Ascending aorta (tissue), 2 donors: Measurements from ENCODE around the gene TMEM132C. TPM values are rescaled to one million over a fixed set of nuclear protein-coding genes. Genes with fewer than 3 reads are reported as not detected.
"Not testable (repeated sequence)": the region's sequence is repeated elsewhere in the genome, so short reads cannot be mapped to it uniquely, and the experiment has no call there.

ENCODE experiments used
- DNase-seq, 2 donors: peaks; one replicate each; pipeline ENCODE4 v3.0.0-alpha.2; 2019; ENCODE audit warnings: low spot score in 2 of 2
- H3K27ac ChIP-seq, 2 donors: fragments of 200-600 bp; sonication (generic); one replicate each; pipeline ENCODE4 v1.5.1; 2016 to 2017; ENCODE audit warnings: mild to moderate bottlenecking in 1 of 2
- H3K27me3 ChIP-seq: fragments of 200-600 bp; sonication (generic); one replicate; pipeline ENCODE4 v1.5.1; 2017
- H3K36me3 ChIP-seq, 2 donors: fragments of 200-600 bp; sonication (generic); one replicate each; pipeline ENCODE4 v1.5.1; 2016
- H3K4me1 ChIP-seq, 2 donors: fragments of 200-600 bp; sonication (generic); one replicate each; pipeline ENCODE4 v1.5.1; 2016 to 2017; ENCODE audit warnings: mild to moderate bottlenecking in 1 of 2
- H3K4me3 ChIP-seq, 2 donors: fragments of 200-600 bp; sonication (generic); one replicate each; pipeline ENCODE4 v1.5.1; 2016 to 2017; ENCODE audit warnings: mild to moderate bottlenecking in 1 of 2
- H3K9me3 ChIP-seq, 2 donors: fragments of 200-600 bp; sonication (generic); one replicate each; pipeline ENCODE4 v1.5.1; 2016
- CTCF ChIP-seq, 3 experiments: fragments of 200-600 bp in 2 of 3; fragments of 450-650 bp in 1 of 3; sonication (generic) in 2 of 3; IDR thresholded peaks; one replicate each; pipeline ENCODE4 v1.5.1; 2016 to 2019; ENCODE audit warnings: antibody characterized with exemption in 3 of 3, mild to moderate bottlenecking in 1 of 3, moderate library complexity in 1 of 3
- intact Hi-C: fragments of 100-400 bp; cut with DNase I; formaldehyde crosslinking; loops from one replicate; pipeline ENCODE4 v1.15.1; 2023
- total RNA-seq: library from RNA; depleted of rRNA; stranded (reverse); fragments of >200 nt; gene quantifications from one replicate; pipeline ENCODE4 v1.1.0, GENCODE V29; 2016

TMEM132C gene
- total RNA-seq, 1 donor from 2014 or later, result 0.96 TPM

- no peak for DNase-seq
- TF ChIP-seq CTCF (IDR thresholded peaks at IDR 0.05), result no peak
- Histone ChIP-seq H3K36me3 (no peaks in the 10 kb centered on the region), H3K27me3 (no peaks in the 10 kb centered on the region), H3K27ac (no peak overlapping the region), H3K9me3 (no peaks in the 10 kb centered on the region), H3K4me3 (no peak overlapping the region), H3K4me1 (no peaks in the 10 kb centered on the region)
- intact Hi-C loops, result no loop called here
Measured at GRCh38 chr12:128600886-128601285, 333.9 kb downstream of the TMEM132C start.

- no peaks in the 10 kb centered on the region for H3K27me3 ChIP-seq
- intact Hi-C loops, result no loop called here
- TF ChIP-seq CTCF (IDR thresholded peaks at IDR 0.05), result no peak
Measured at GRCh38 chr12:128603573-128604115, 336.7 kb downstream of the TMEM132C start.

GRCh38 chr12:128604219-128604618 is 337.2 kb downstream of the TMEM132C start:
- intact Hi-C loops, H3K4me3 ChIP-seq, H3K27ac ChIP-seq, H3K4me1 ChIP-seq, H3K9me3 ChIP-seq, DNase-seq, H3K27me3 ChIP-seq, H3K36me3 ChIP-seq: not testable (repeated sequence)

More at GRCh38 chr12:128603573-128604115, 336.7 kb downstream of the TMEM132C start:
- no peaks in the 10 kb centered on the region for H3K4me1 ChIP-seq
- H3K4me3 ChIP-seq, result no peak overlapping the region
- H3K9me3 ChIP-seq, result no peaks in the 10 kb centered on the region
- H3K36me3 ChIP-seq, result no peaks in the 10 kb centered on the region
- H3K27ac ChIP-seq, result no peak overlapping the region
- no peak for DNase-seq

- Histone ChIP-seq H3K27ac (no peak overlapping the region), H3K4me3 (no peak overlapping the region), H3K27me3 (no peaks in the 10 kb centered on the region), H3K4me1 (no peaks in the 10 kb centered on the region), H3K36me3 (no peaks in the 10 kb centered on the region), H3K9me3 (no peaks in the 10 kb centered on the region)
- no peak for DNase-seq
- intact Hi-C loops, result no loop called here
- TF ChIP-seq CTCF (IDR thresholded peaks at IDR 0.05), result no peak
Measured at GRCh38 chr12:128606051-128606450, 339.1 kb downstream of the TMEM132C start.

- H3K27me3 ChIP-seq, result no peaks in the 10 kb centered on the region
- H3K36me3 ChIP-seq, result no peaks in the 10 kb centered on the region
- H3K4me3 ChIP-seq, result no peak overlapping the region
- H3K4me1 ChIP-seq, result no peaks in the 10 kb centered on the region
- TF ChIP-seq CTCF (IDR thresholded peaks at IDR 0.05), result no peak
- no peaks in the 10 kb centered on the region for H3K9me3 ChIP-seq
- DNase-seq, result no peak
- H3K27ac ChIP-seq, result no peak overlapping the region
- intact Hi-C loops, result no loop called here
Measured at GRCh38 chr12:128606538-128606937, 339.6 kb downstream of the TMEM132C start.

- H3K9me3 ChIP-seq, result no peaks in the 10 kb centered on the region
- TF ChIP-seq CTCF (IDR thresholded peaks at IDR 0.05), result no peak
- intact Hi-C loops, result no loop called here
- no peak overlapping the region for H3K27ac ChIP-seq
- no peak for DNase-seq
- H3K4me1 ChIP-seq, result no peaks in the 10 kb centered on the region
- no peaks in the 10 kb centered on the region for H3K27me3 ChIP-seq
- no peak overlapping the region for H3K4me3 ChIP-seq
- no peaks in the 10 kb centered on the region for H3K36me3 ChIP-seq
Measured at GRCh38 chr12:128606970-128607369, 340.0 kb downstream of the TMEM132C start.
